Measurements from ENCODE around the gene MLN.

DNA sequence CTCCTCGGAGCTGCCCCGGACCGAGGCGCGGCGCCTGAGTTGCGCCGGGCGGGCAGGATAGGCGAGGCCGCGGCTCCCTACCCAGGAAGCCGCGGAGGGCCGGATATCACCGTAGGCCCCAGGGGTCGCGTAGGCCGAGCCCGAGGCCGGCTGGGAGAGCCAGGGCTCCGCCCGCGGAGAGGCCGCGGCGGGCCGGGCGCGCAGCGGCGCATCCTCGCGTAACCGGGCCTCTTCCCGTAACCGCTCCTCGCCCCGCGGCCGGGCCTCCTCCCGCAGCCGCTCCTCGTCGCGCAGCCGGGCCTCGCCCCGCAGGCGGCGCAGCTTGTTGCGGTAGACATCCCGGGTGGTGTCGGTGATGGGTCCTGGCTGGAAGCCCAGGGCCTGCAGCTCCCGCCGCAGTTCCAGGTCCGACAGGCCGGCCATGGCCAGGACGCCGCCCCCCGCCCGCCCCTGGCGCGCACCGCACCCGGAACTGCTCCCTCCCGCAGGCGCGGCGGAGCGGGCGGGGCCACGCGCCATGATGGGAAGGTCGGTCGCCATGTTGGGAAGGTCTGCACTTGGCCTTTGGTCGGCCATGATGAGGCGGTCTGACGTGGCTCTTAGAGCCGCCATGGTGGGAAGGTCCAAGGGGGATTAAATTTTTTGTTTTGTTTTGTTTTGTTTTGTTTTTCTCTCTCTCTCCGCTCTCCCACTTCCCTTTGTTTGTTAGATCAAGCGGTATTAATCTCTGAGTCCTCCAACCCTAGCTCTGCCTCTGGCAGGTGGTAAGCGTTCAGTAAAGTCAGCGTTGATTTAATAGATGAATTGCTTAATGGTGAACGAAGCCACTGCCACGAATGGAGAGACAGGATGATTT, 14.9 kb downstream of the MLN start, which contains the start of gene LEMD2:
- TF ChIP-seq, protein P1, sequence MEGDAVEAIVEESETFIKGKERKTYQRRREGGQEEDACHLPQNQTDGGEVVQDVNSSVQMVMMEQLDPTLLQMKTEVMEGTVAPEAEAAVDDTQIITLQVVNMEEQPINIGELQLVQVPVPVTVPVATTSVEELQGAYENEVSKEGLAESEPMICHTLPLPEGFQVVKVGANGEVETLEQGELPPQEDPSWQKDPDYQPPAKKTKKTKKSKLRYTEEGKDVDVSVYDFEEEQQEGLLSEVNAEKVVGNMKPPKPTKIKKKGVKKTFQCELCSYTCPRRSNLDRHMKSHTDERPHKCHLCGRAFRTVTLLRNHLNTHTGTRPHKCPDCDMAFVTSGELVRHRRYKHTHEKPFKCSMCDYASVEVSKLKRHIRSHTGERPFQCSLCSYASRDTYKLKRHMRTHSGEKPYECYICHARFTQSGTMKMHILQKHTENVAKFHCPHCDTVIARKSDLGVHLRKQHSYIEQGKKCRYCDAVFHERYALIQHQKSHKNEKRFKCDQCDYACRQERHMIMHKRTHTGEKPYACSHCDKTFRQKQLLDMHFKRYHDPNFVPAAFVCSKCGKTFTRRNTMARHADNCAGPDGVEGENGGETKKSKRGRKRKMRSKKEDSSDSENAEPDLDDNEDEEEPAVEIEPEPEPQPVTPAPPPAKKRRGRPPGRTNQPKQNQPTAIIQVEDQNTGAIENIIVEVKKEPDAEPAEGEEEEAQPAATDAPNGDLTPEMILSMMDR (IDR thresholded peaks at IDR 0.05), result no peak
- no peak for TF ChIP-seq EZH2 (IDR thresholded peaks at IDR 0.05; ENCODE audit: borderline replicate concordance, insufficient read depth, low read depth, low read length, poor library complexity, severe bottlenecking)

Measured in B cell (primary cell).